OCI-LY7 (cell line): ENCODE data around the gene ZNF622.

Source experiments
- EZH2phosphoT487 ChIP-seq: fragments of 200-600 bp; sonication (generic); IDR thresholded peaks from 2 replicates; pipeline ENCODE4 v1.6.1; 2018; ENCODE audit warnings: low read depth, borderline replicate concordance, mild to moderate bottlenecking, mixed run types, antibody characterized with exemption, low read length, moderate library complexity, mixed read lengths
- TF ChIP-seq, protein P1 (sequence below): fragments of 200-600 bp; sonication (generic); conservative IDR thresholded peaks from 2 replicates; pipeline ENCODE4 v1.5.1; 2014; ENCODE audit warnings: mild to moderate bottlenecking, antibody characterized with exemption, low read length, moderate library complexity, mixed read lengths

DNA sequence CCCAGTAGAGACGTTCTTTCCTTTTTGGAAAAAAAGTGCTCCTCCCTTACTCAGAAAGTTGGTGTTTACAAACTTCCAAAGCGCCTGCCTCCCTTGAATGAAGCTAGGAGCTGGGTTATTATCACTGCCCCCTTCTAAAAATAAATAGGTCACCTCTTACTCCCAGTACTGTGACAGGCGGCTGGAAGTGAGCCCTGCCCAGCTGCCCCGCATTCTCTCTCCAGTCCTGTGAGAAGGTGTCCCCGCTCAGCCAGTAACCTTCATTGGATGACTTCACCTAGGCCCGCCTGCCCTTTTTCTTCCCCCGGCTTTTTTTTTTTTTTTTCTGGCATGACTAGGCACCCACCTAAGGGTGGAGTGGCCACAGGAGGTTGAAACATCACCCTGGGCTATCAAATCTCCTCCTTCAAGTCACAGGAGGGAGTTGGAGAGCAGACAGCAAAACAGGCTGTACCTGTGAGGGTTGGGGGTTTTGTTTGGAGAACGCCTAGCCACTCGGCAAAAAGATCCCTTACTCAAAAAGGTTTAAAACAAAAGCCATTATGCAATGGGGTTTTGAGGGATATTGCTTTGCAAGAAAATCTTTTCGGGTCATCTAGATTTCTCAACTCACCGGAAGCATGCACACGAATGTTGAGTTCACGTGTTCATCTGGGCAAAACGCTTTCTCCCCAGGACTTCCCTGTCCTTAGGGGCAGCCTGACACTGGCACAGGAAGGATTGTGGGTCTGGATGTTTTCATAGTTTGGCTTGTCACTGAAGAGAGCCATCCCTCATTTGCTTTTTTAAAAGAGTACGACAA lies 43.3 kb upstream of the ZNF622 start:
- TF ChIP-seq, protein P1, sequence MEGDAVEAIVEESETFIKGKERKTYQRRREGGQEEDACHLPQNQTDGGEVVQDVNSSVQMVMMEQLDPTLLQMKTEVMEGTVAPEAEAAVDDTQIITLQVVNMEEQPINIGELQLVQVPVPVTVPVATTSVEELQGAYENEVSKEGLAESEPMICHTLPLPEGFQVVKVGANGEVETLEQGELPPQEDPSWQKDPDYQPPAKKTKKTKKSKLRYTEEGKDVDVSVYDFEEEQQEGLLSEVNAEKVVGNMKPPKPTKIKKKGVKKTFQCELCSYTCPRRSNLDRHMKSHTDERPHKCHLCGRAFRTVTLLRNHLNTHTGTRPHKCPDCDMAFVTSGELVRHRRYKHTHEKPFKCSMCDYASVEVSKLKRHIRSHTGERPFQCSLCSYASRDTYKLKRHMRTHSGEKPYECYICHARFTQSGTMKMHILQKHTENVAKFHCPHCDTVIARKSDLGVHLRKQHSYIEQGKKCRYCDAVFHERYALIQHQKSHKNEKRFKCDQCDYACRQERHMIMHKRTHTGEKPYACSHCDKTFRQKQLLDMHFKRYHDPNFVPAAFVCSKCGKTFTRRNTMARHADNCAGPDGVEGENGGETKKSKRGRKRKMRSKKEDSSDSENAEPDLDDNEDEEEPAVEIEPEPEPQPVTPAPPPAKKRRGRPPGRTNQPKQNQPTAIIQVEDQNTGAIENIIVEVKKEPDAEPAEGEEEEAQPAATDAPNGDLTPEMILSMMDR, result no peak
- TF ChIP-seq EZH2phosphoT487, result no peak
